Measurements from ENCODE around the gene KNSTRN. TPM values are rescaled to one million over a fixed set of nuclear protein-coding genes. Genes with fewer than 3 reads are reported as not detected.

The KNSTRN gene
- total RNA-seq, 4 donors from 2014 or later, result 13.5 to 24.3 (median 18.9) TPM

- H3K4me3 ChIP-seq, result peak within 1 kb of the TSS; percentile 93
- no peak for TF ChIP-seq EP300 (IDR thresholded peaks at IDR 0.05)
- TF ChIP-seq CTCF (IDR thresholded peaks at IDR 0.05), result no peak
- no peak for TF ChIP-seq POLR2AphosphoS5 (IDR thresholded peaks at IDR 0.05)
- TF ChIP-seq POLR2A (IDR thresholded peaks at IDR 0.05), result no peak
- no peaks in the 10 kb centered on the region for H3K36me3 ChIP-seq
- peak; percentile 97 to 98 for DNase-seq (ENCODE audit: low spot score in 2 of 2)
- peaks cover 18% of the 10 kb centered on the region for H3K27me3 ChIP-seq
- peak within 1 kb of the TSS; percentile 8 for H3K27ac ChIP-seq
- no peaks in the 10 kb centered on the region for H3K9me3 ChIP-seq
- WGBS, result under 1% methylated on average over 41 of the region's 119 CpGs
- peaks cover 63% of the 10 kb centered on the region for H3K4me1 ChIP-seq
These were observed 58.4 kb downstream of the KNSTRN start, which contains the start of gene BAHD1 for GRCh38 chr15:40440743-40441564. BAHD1 (plus strand) TSS chr15:40440953; CDS start chr15:40458465, 17,512 bp downstream.

- Histone ChIP-seq H3K36me3 (no peaks in the 10 kb centered on the region), H3K9me3 (no peaks in the 10 kb centered on the region), H3K27ac (peak overlapping the region; percentile 8), H3K4me1 (peaks cover 56% of the 10 kb centered on the region), H3K27me3 (peaks cover 11% of the 10 kb centered on the region), H3K4me3 (peak overlapping the region; percentile 93)
- 0% methylated on average over 11 of the region's 119 CpGs for WGBS
- DNase-seq (ENCODE audit: low spot score in 2 of 2), result no peak
- TF ChIP-seq EP300 (IDR thresholded peaks at IDR 0.05), result no peak
- TF ChIP-seq POLR2AphosphoS5 (IDR thresholded peaks at IDR 0.05), result no peak
- no peak for TF ChIP-seq CTCF (IDR thresholded peaks at IDR 0.05)
- no peak for TF ChIP-seq POLR2A (IDR thresholded peaks at IDR 0.05)
These were observed 59.3 kb downstream of the KNSTRN start for GRCh38 chr15:40441565-40442531.

- TF ChIP-seq CTCF (IDR thresholded peaks at IDR 0.05) (no peak), POLR2AphosphoS5 (IDR thresholded peaks at IDR 0.05) (no peak), POLR2A (IDR thresholded peaks at IDR 0.05) (no peak), EP300 (IDR thresholded peaks at IDR 0.05) (no peak)
- H3K36me3 ChIP-seq, result no peaks in the 10 kb centered on the region
- no peak overlapping the region for H3K4me3 ChIP-seq
- H3K27me3 ChIP-seq, result no peaks in the 10 kb centered on the region
- H3K27ac ChIP-seq, result no peak overlapping the region
- H3K9me3 ChIP-seq, result no peaks in the 10 kb centered on the region
- H3K4me1 ChIP-seq, result peaks cover 42% of the 10 kb centered on the region
- WGBS, result 73% methylated on average over 4 of the region's 4 CpGs
- DNase-seq (ENCODE audit: low spot score in 2 of 2), result no peak
These were observed 60.7 kb downstream of the KNSTRN start for GRCh38 chr15:40443255-40443654.

GRCh38 chr15:40443846-40444245 lies 61.3 kb downstream of the KNSTRN start:
- 80% methylated on average over 3 of the region's 3 CpGs for WGBS
- no peak for TF ChIP-seq POLR2A (IDR thresholded peaks at IDR 0.05)
- no peak for TF ChIP-seq POLR2AphosphoS5 (IDR thresholded peaks at IDR 0.05)
- TF ChIP-seq EP300 (IDR thresholded peaks at IDR 0.05), result no peak
- no peak for TF ChIP-seq CTCF (IDR thresholded peaks at IDR 0.05)
- H3K36me3 ChIP-seq, result no peaks in the 10 kb centered on the region
- no peaks in the 10 kb centered on the region for H3K9me3 ChIP-seq
- H3K27ac ChIP-seq, result no peak overlapping the region
- H3K27me3 ChIP-seq, result no peaks in the 10 kb centered on the region
- DNase-seq (ENCODE audit: low spot score in 2 of 2), result no peak
- H3K4me3 ChIP-seq, result no peak overlapping the region
- peaks cover 40% of the 10 kb centered on the region for H3K4me1 ChIP-seq

Other genes starting within 250 kb of the KNSTRN start
- 10 to 100 TPM in 2 of 4 donors, 1 to 10 TPM in 2; 1.8 to 12.2 (median 8.8) TPM for gene BUB1B, start 221.7 kb upstream of the KNSTRN start, total RNA-seq
- 100 to 1,000 TPM in 1 of 4 donors, 10 to 100 TPM in 3; 71.7 to 145 (median 79.2) TPM for gene PAK6, start 143.7 kb upstream of the KNSTRN start, total RNA-seq
- not detected for gene ANKRD63, start 99.7 kb upstream of the KNSTRN start, total RNA-seq
- gene PLCB2, start 74.8 kb upstream of the KNSTRN start, total RNA-seq, result 1 to 10 TPM in 3 of 4 donors, under 1 TPM in 1; 0.34 to 3.0 (median 2.0) TPM
- gene INAFM2, start 59.0 kb upstream of the KNSTRN start, total RNA-seq, result 1 to 10 TPM; 3.3 to 9.1 (median 6.1) TPM
- gene CCDC9B, start 41.8 kb upstream of the KNSTRN start, total RNA-seq, result 10 to 100 TPM in 2 of 4 donors, 1 to 10 TPM in 2; 6.1 to 47.9 (median 10.9) TPM
- gene PHGR1, start 31.7 kb upstream of the KNSTRN start, total RNA-seq, result not detected
- under 1 TPM in 3 of 4 donors, not detected in 1; 0.04 to 0.21 (median 0.05) TPM for gene DISP2, start 24.5 kb upstream of the KNSTRN start, total RNA-seq
- 10 to 100 TPM in 2 of 4 donors, 1 to 10 TPM in 2; 7.7 to 18.3 (median 13.3) TPM for gene IVD, start 23.1 kb downstream of the KNSTRN start, total RNA-seq
- 10 to 100 TPM; 16.8 to 24.6 (median 19.2) TPM for gene BAHD1, start 58.2 kb downstream of the KNSTRN start, total RNA-seq
- gene CHST14, start 88.3 kb downstream of the KNSTRN start, total RNA-seq, result 10 to 100 TPM in 1 of 4 donors, 1 to 10 TPM in 3; 6.9 to 13.6 (median 8.3) TPM
- 10 to 100 TPM; 13.4 to 27.6 (median 19.6) TPM for gene CCDC32, start 182.3 kb downstream of the KNSTRN start, total RNA-seq
- gene RPUSD2, start 186.6 kb downstream of the KNSTRN start, total RNA-seq, result 10 to 100 TPM in 3 of 4 donors, 1 to 10 TPM in 1; 8.1 to 14.0 (median 12.1) TPM
- 1 to 10 TPM; 2.5 to 4.9 (median 3.1) TPM for gene KNL1, start 211.5 kb downstream of the KNSTRN start, total RNA-seq

All from suprapubic skin (tissue), 4 donors.